HUES64 (cell line): ENCODE measurements around the gene VSIG10L. TPM values are rescaled to one million over a fixed set of nuclear protein-coding genes. Genes with fewer than 3 reads are reported as not detected.

Experiments
- H3K27ac ChIP-seq: 2 replicates; pipeline ENCODE4 v1.7.0; 2013; ENCODE audit warnings: low read depth, low read length, inconsistent platforms
- H3K27me3 ChIP-seq: 2 replicates; pipeline ENCODE4 v1.6.1; 2013; ENCODE audit warnings: mild to moderate bottlenecking, low read length; ENCODE audit not compliant: insufficient read depth
- H3K36me3 ChIP-seq: 2 replicates; pipeline ENCODE4 v1.6.1; 2013; ENCODE audit warnings: mild to moderate bottlenecking, low read length; ENCODE audit not compliant: insufficient read depth
- H3K4me1 ChIP-seq: 2 replicates; pipeline ENCODE4 v1.6.1; 2013; ENCODE audit warnings: mild to moderate bottlenecking, low read length, moderate library complexity; ENCODE audit not compliant: insufficient read depth
- H3K4me3 ChIP-seq: 2 replicates; pipeline ENCODE4 v1.5.1; 2013; ENCODE audit warnings: mild to moderate bottlenecking, low read length, moderate library complexity
- H3K9ac ChIP-seq: 2 replicates; pipeline ENCODE4 v1.6.1; 2013; ENCODE audit warnings: mild to moderate bottlenecking, low read depth, low read length
- H3K9me3 ChIP-seq: 2 replicates; pipeline ENCODE4 v1.6.1; 2013; ENCODE audit warnings: low read depth, low read length; ENCODE audit not compliant: insufficient read depth
- WGBS: fragments of 150-250, 120-280 bp; methylation state at CpG from one replicate; pipeline ENCODE4 v1.1.7; 2013; ENCODE audit warnings: missing lambda C conversion rate; 5-methylcytosine and 5-hydroxymethylcytosine counted together
- polyA plus RNA-seq, 2 experiments: library from polyadenylated mRNA; stranded (reverse); fragments of 50-300 nt; gene quantifications; one replicate each; pipeline ENCODE4 v1.2.3, GENCODE V29; 2013

Gene VSIG10L
- polyA plus RNA-seq (2013, experiment 1 of 2), result 5.7 TPM
- polyA plus RNA-seq (2013, experiment 2 of 2), result 7.2 TPM

GRCh38 chr19:51341976-51342580, at the start of gene VSIG10L:
Gene VSIG10L (minus strand): TSS chr19:51342139. CDS start chr19:51342124, 15 bp downstream.
- Histone ChIP-seq H3K27me3 (peaks cover 18% of the 10 kb centered on the region), H3K4me3 (peak within 1 kb of the TSS; percentile 76; the same call in 1 of the 2 replicates), H3K27ac (no peak within 1 kb of the TSS), H3K4me1 (peaks cover 12% of the 10 kb centered on the region), H3K9me3 (no peaks in the 10 kb centered on the region), H3K9ac (no peak within 1 kb of the TSS), H3K36me3 (no peaks in the 10 kb centered on the region)
- WGBS, result 59% methylated on average over 3 of the region's 3 CpGs

DNA sequence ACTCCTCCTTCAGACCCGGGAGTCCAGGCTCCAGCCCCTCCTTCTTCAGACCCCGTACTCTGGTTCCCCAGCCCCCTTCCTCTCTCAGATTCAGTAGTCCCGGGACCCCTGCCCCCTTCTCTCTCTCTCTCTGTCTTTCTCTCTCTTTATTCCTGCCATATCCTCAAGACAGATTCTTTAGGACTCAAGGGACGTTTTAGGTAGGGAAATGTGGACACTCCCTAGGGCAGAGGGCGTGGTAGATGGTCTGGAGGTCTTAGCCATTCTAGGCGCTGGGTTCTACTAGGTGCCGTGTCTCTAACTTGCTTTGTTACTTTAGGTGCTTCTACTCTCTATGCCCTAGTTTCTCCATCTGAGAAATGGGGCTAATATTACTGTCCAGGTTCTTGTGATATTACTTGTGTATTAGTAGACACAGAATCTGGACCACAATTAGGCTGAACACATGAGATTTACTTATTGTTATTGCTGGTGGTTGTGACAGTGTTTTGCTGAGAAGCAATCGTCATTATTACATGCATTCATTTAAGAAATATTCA, 49.2 kb upstream of the VSIG10L start:
- Histone ChIP-seq H3K4me1 (no peaks in the 10 kb centered on the region), H3K27me3 (no peaks in the 10 kb centered on the region), H3K9ac (no peak overlapping the region), H3K27ac (no peak overlapping the region), H3K4me3 (peak overlapping the region; percentile 25; the same call in 1 of the 2 replicates), H3K36me3 (no peaks in the 10 kb centered on the region), H3K9me3 (no peaks in the 10 kb centered on the region)
- 66% methylated on average over 7 of the region's 8 CpGs for WGBS

- Histone ChIP-seq H3K27me3 (no peaks in the 10 kb centered on the region), H3K27ac (no peak overlapping the region), H3K9me3 (no peaks in the 10 kb centered on the region), H3K9ac (no peak overlapping the region), H3K4me1 (no peaks in the 10 kb centered on the region), H3K4me3 (no peak overlapping the region), H3K36me3 (no peaks in the 10 kb centered on the region)
- 95% methylated on average over 14 of the region's 14 CpGs for WGBS
These were observed 47.2 kb upstream of the VSIG10L start for GRCh38 chr19:51389143-51389542.

DNA sequence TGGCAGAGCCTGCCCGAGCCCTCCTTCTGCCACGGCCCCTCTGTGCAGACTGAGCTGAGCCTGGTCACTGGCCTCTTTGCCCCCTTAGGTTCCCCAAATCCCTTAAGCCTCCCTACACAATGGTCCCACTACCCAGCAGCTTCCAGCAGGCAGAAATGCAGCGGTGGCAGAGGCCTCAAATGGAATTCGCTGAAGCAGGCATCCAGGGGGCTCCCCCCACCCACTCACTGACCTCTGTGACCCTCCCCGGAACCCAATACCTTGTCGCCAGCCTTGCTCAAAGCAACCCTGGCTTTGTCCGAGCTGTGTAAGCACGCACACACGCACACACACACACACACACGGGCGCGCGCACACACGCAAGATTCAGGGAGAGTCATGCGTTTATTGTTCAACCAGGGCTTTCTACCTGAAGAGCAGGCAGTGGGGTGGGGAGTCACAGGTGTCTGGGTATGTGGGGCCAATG, 46.0 kb upstream of the VSIG10L start, which contains the start of gene LIM2:
TSS of gene LIM2 (minus strand) at position 51 of the 466 bp plus-strand sequence. CDS start 531 bp downstream, outside the sequence.
- WGBS, result 92% methylated on average over 15 of the region's 15 CpGs
- Histone ChIP-seq H3K4me1 (no peaks in the 10 kb centered on the region), H3K9me3 (no peaks in the 10 kb centered on the region), H3K36me3 (no peaks in the 10 kb centered on the region), H3K9ac (no peak within 1 kb of the TSS), H3K27ac (no peak within 1 kb of the TSS), H3K27me3 (no peaks in the 10 kb centered on the region), H3K4me3 (no peak within 1 kb of the TSS)

DNA sequence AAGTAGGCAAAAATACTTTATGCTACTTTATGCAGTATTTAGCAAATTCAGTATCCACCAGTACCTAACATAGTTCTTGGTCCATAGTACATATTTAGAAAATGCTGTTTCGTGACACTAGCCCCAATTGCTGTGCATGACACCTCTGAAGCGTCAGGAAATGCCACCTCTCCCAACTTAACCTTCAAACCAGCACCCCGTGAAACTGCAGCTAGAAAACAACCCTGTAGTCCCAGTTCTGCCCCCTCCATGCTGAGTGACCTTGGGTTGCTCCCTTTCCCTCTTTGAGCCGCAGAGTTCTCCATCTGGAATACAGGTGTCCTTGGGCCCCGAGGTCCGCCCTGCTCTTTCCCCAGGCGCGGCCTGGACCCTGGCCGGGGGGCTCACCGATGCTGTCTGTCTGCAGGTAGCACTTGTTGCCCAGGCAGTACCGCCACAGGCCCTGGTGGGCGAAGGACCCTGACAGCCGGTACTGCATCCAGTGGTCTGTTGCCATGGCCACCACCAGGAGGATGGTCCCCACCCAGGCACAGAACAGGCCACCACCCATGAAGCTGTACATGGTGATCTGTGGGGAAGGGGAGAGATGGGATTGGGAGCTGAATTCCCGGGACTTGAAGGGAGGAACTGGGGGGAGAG, 45.1 kb upstream of the VSIG10L start:
- H3K36me3 ChIP-seq, result no peaks in the 10 kb centered on the region
- H3K27ac ChIP-seq, result no peak overlapping the region
- H3K9ac ChIP-seq, result no peak overlapping the region
- H3K27me3 ChIP-seq, result no peaks in the 10 kb centered on the region
- 94% methylated on average over 14 of the region's 14 CpGs for WGBS
- H3K4me3 ChIP-seq, result no peak overlapping the region
- no peaks in the 10 kb centered on the region for H3K9me3 ChIP-seq
- no peaks in the 10 kb centered on the region for H3K4me1 ChIP-seq

- no peaks in the 10 kb centered on the region for H3K36me3 ChIP-seq
- WGBS, result 98% methylated on average over 4 of the region's 4 CpGs
- H3K27ac ChIP-seq, result no peak overlapping the region
- H3K27me3 ChIP-seq, result no peaks in the 10 kb centered on the region
- H3K9ac ChIP-seq, result no peak overlapping the region
- no peak overlapping the region for H3K4me3 ChIP-seq
- no peaks in the 10 kb centered on the region for H3K4me1 ChIP-seq
- peaks cover 7% of the 10 kb centered on the region for H3K9me3 ChIP-seq
These were observed 40.1 kb upstream of the VSIG10L start for GRCh38 chr19:51382004-51382403.

DNA sequence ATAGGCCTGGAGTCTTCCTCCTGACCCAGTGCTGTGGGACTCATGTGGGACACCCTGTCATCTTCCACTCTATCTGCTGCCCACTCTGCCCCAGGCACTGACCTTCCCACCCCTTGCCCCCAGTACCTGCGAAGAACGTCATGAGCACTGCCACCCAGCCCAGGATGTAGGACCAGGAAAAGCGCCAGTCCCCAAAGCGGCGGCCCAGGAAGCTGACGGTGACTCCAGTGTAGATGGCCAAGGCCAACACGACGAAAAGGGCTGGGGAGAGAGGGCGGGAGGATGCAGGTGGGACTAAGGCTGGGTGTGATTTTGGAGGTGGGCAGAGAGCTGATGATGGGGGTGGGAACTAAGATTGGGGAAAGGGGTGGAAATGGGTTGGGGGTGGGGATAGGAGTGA, 38.4 kb upstream of the VSIG10L start:
- H3K9me3 ChIP-seq, result peaks cover 7% of the 10 kb centered on the region

DNA sequence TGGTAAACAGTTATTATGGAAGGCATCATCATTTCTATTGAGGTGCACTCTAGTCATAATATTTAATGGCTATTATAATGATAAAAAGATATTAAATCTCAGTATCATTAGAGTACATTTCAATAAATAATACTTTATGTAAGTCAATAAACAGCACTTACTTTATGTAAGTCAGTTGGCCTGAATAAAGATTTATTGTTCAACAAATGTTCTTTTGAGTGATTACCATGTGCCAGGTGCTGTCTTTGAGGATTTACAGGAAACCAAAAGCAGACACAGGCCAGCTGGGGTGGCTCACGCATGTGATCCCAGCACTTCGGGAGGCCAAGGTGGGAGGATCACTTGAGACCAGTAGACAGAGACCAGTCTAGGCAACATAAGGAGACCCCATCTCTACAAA, 35.5 kb upstream of the VSIG10L start:
- H3K27ac ChIP-seq, result no peak overlapping the region
- WGBS, result 95% methylated on average over 2 of the region's 2 CpGs
- no peak overlapping the region for H3K9ac ChIP-seq
- H3K36me3 ChIP-seq, result no peaks in the 10 kb centered on the region
- H3K4me1 ChIP-seq, result no peaks in the 10 kb centered on the region
- H3K4me3 ChIP-seq, result no peak overlapping the region
- no peaks in the 10 kb centered on the region for H3K27me3 ChIP-seq
- peaks cover 7% of the 10 kb centered on the region for H3K9me3 ChIP-seq

More for the DNA sequence above, 38.4 kb upstream of the VSIG10L start:
- Histone ChIP-seq H3K36me3 (no peaks in the 10 kb centered on the region), H3K4me1 (no peaks in the 10 kb centered on the region), H3K9ac (no peak overlapping the region), H3K27ac (no peak overlapping the region), H3K27me3 (no peaks in the 10 kb centered on the region), H3K4me3 (no peak overlapping the region)
- WGBS, result 90% methylated on average over 9 of the region's 9 CpGs

GRCh38 chr19:51375504-51376221, 33.7 kb upstream of the VSIG10L start:
- no peaks in the 10 kb centered on the region for H3K36me3 ChIP-seq
- H3K27me3 ChIP-seq, result no peaks in the 10 kb centered on the region
- H3K4me1 ChIP-seq, result no peaks in the 10 kb centered on the region
- no peak overlapping the region for H3K9ac ChIP-seq
- no peaks in the 10 kb centered on the region for H3K9me3 ChIP-seq
- H3K27ac ChIP-seq, result no peak overlapping the region
- H3K4me3 ChIP-seq, result no peak overlapping the region
- 87% methylated on average over 11 of the region's 11 CpGs for WGBS

DNA sequence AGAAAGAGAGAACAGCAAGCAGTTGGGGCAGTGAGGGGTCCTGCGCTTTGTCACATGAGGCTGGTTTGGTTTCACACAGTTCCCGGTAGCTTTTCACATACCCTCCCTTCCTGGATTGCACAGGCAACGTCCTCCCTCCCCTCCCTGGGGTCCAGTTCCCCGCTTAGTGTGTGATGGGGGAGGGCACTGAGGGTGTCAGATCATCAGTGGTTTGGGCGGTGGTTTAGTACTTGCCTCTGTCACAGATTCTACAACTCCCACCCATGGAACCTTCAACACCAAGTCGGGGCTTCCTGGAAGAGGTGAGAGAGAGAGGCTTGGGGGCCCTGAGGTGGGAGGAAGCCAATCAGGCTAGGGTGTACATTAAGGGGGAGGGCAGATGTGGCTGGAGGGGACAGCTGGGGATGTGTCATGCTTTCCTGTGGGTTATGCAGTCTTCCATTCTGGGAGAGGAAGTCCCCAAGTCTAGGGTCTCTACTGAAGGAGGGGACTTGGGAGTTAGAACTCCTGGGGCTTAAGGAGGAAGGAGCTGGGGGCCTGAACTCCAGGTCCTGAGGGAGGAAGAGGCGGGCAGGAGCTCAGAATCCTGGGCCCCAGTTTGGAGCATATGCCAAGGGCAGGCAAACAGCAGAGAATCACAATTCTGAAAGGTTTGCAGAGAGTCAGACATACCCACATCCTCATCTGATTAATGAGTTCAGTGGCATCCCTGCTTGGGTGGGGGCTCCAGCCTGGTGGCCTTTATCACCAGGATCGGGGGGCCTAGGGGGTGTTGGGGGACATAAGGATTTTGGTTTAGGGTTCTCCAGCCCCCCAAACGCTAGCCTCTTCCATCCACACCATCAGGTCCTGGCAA, 30.9 kb upstream of the VSIG10L start, which contains the start of gene NKG7:
TSS of gene NKG7 (minus strand) at position 6 of the 856 bp plus-strand sequence. CDS start 119 bp downstream, outside the sequence.
- H3K27me3 ChIP-seq, result no peaks in the 10 kb centered on the region
- no peak within 1 kb of the TSS for H3K9ac ChIP-seq
- H3K9me3 ChIP-seq, result no peaks in the 10 kb centered on the region
- H3K4me3 ChIP-seq, result no peak within 1 kb of the TSS
- 89% methylated on average over 4 of the region's 9 CpGs for WGBS
- no peaks in the 10 kb centered on the region for H3K36me3 ChIP-seq
- H3K27ac ChIP-seq, result no peak within 1 kb of the TSS
- H3K4me1 ChIP-seq, result peaks cover 7% of the 10 kb centered on the region
